22Rv1 (cell line): Measurements from ENCODE around the gene WFDC6.
"Not testable (repeated sequence)": the region's sequence is repeated elsewhere in the genome, so short reads cannot be mapped to it uniquely, and the experiment has no call there.

Experiments
- H3K27ac ChIP-seq: fragments of 450-650 bp; 2 replicates; pipeline ENCODE4 v1.5.1; 2017
- CTCF ChIP-seq: fragments of 450-650 bp; IDR thresholded peaks from 2 replicates; pipeline ENCODE4 v1.5.1; 2017; ENCODE audit warnings: mild to moderate bottlenecking
- ZFX ChIP-seq: fragments of 450-650 bp; IDR thresholded peaks from 2 replicates; pipeline ENCODE4 v1.6.1; 2017; ENCODE audit warnings: antibody characterized with exemption, borderline replicate concordance

WFDC6 gene

GRCh38 chr20:45539382-45539781 lies at the start of gene WFDC6:
WFDC6 (minus strand) TSS chr20:45539482; CDS start chr20:45539407, 75 bp downstream.
- no peak for TF ChIP-seq CTCF
- no peak for TF ChIP-seq ZFX
- H3K27ac ChIP-seq, result no peak within 1 kb of the TSS

- TF ChIP-seq CTCF (no peak), ZFX (no peak)
- H3K27ac ChIP-seq, result no peak overlapping the region
Measured at GRCh38 chr20:45588800-45589199, 49.5 kb upstream of the WFDC6 start.

GRCh38 chr20:45585986-45586385 lies 46.7 kb upstream of the WFDC6 start:
- not testable (repeated sequence) for H3K27ac ChIP-seq

- H3K27ac ChIP-seq, result not testable (repeated sequence)
Measured at GRCh38 chr20:45584294-45584693, 45.0 kb upstream of the WFDC6 start.

GRCh38 chr20:45583502-45583901 lies 44.2 kb upstream of the WFDC6 start:
- TF ChIP-seq CTCF (no peak), ZFX (no peak)
- no peak overlapping the region for H3K27ac ChIP-seq

GRCh38 chr20:45581702-45582101 lies 42.4 kb upstream of the WFDC6 start:
- TF ChIP-seq ZFX, result no peak
- no peak for TF ChIP-seq CTCF
- no peak overlapping the region for H3K27ac ChIP-seq

- TF ChIP-seq CTCF (no peak), ZFX (no peak)
Measured at GRCh38 chr20:45579184-45579583, 39.9 kb upstream of the WFDC6 start, which contains the start of gene WFDC8. WFDC8 (minus strand) TSS chr20:45579284; CDS start chr20:45579247, 37 bp downstream.

GRCh38 chr20:45578231-45578630 lies 38.9 kb upstream of the WFDC6 start:
- no peak overlapping the region for H3K27ac ChIP-seq
- TF ChIP-seq ZFX (no peak), CTCF (no peak)

More at GRCh38 chr20:45579184-45579583, 39.9 kb upstream of the WFDC6 start, which contains the start of gene WFDC8:
- H3K27ac ChIP-seq, result no peak within 1 kb of the TSS
